HepG2 (cell line): ENCODE results near the gene RIPK3. TPM values are rescaled to one million over a fixed set of nuclear protein-coding genes. Genes with fewer than 3 reads are reported as not detected.

ENCODE experiments used
- AGO2 ChIP-seq: fragments of 200-400 bp; formaldehyde crosslinking; optimal IDR thresholded peaks from 2 replicates; pipeline ENCODE3; 2017; ENCODE audit warnings: mild to moderate bottlenecking, low read depth, low read length, moderate library complexity
- CHD4 ChIP-seq: fragments of 200-600 bp; sonication (generic); IDR thresholded peaks from 2 replicates; pipeline ENCODE4 v1.7.0; 2017; ENCODE audit warnings: mild to moderate bottlenecking, low read length, borderline replicate concordance
- LCORL ChIP-seq, 2 experiments: fragments of 450-650 bp in 1 of 2; sonication (generic) in 1 of 2; formaldehyde crosslinking in 1 of 2; IDR thresholded peaks; 2 replicates each; pipeline versions ENCODE4 v1.5.0 to v1.6.1; 2017 to 2020; ENCODE audit warnings: antibody characterized with exemption in 1 of 2, missing genetic modification reagents in 1 of 2
- NPAS2 ChIP-seq: sonication (generic); formaldehyde crosslinking; IDR thresholded peaks from 2 replicates; pipeline ENCODE4 v1.8.0; 2022; ENCODE audit warnings: mild to moderate bottlenecking, missing genetic modification reagents, borderline replicate concordance
- NRL ChIP-seq: sonication (generic); formaldehyde crosslinking; IDR thresholded peaks from 2 replicates; pipeline ENCODE4 v1.5.0; 2020; ENCODE audit warnings: missing genetic modification reagents, mild to moderate bottlenecking, moderate library complexity, borderline replicate concordance
- PLRG1 ChIP-seq: fragments of 450-650 bp; conservative IDR thresholded peaks from 2 replicates; pipeline ENCODE4 v1.6.1; 2016
- SIN3B ChIP-seq: fragments of 150-350 bp; IDR thresholded peaks from 2 replicates; pipeline ENCODE4 v1.6.1; 2014; ENCODE audit warnings: low read length
- ZBTB8A ChIP-seq: sonication (generic); formaldehyde crosslinking; IDR thresholded peaks from 2 replicates; pipeline ENCODE4 v1.4.0; 2020; ENCODE audit warnings: mild to moderate bottlenecking, low read depth, missing genetic modification reagents, borderline replicate concordance
- ZIK1 ChIP-seq: sonication (generic); formaldehyde crosslinking; IDR thresholded peaks from 2 replicates; pipeline ENCODE4 v1.5.0; 2020; ENCODE audit warnings: mild to moderate bottlenecking, low read depth, missing genetic modification reagents, borderline replicate concordance
- ZNF292 ChIP-seq: sonication (generic); formaldehyde crosslinking; IDR thresholded peaks from 2 replicates; pipeline ENCODE4 v1.8.1; 2022; ENCODE audit warnings: mild to moderate bottlenecking, low read depth, missing genetic modification reagents, borderline replicate concordance
- ZNF326 ChIP-seq: sonication (generic); formaldehyde crosslinking; IDR thresholded peaks from 2 replicates; pipeline ENCODE4 v1.4.0; 2020; ENCODE audit warnings: missing genetic modification reagents, borderline replicate concordance
- ZNF354B ChIP-seq: sonication (generic); formaldehyde crosslinking; IDR thresholded peaks from 2 replicates; pipeline ENCODE4 v1.8.0; 2022; ENCODE audit warnings: mild to moderate bottlenecking, missing genetic modification reagents
- ZNF558 ChIP-seq: sonication (generic); formaldehyde crosslinking; IDR thresholded peaks from 2 replicates; pipeline ENCODE4 v1.9.0; 2022; ENCODE audit warnings: mild to moderate bottlenecking, missing genetic modification reagents, borderline replicate concordance
- polyA plus RNA-seq, 8 experiments: library from polyadenylated mRNA; depleted of rRNA in 3 of 8; stranded (reverse) in 7 of 8; unstranded in 1 of 8; fragments of >200 nt; fragmentation: Illumina TruSeq in 4 of 8; extraction: Trizol in 4 of 8; gene quantifications; 2 replicates each; pipeline versions ENCODE4 v1.2.1 to v1.2.3, GENCODE V29; 2011 to 2016; ENCODE audit warnings: low read depth in 4 of 8, missing spikeins in 1 of 8, mixed read lengths in 1 of 8; ENCODE audit not compliant: insufficient read depth in 1 of 8
- total RNA-seq, 5 experiments: library from RNA; depleted of rRNA; stranded (reverse); fragments of >200 nt; fragmentation: Illumina TruSeq; extraction: Trizol; gene quantifications; 2 replicates each; pipeline ENCODE4 v1.2.3, GENCODE V29; 2016; ENCODE audit warnings: low read depth in 1 of 5
- TF ChIP-seq, protein P1 (sequence below): sonication (generic); formaldehyde crosslinking; conservative IDR thresholded peaks from 2 replicates; pipeline ENCODE4 v1.8.0; 2022; ENCODE audit warnings: missing genetic modification reagents
- TF ChIP-seq, protein P2 (sequence below): sonication (generic); formaldehyde crosslinking; IDR thresholded peaks from 2 replicates; pipeline ENCODE4 v1.4.0; 2020; ENCODE audit warnings: missing genetic modification reagents, borderline replicate concordance
- TF ChIP-seq, protein P3 (sequence below): sonication (generic); formaldehyde crosslinking; IDR thresholded peaks from 2 replicates; pipeline ENCODE4; 2020; ENCODE audit warnings: missing genetic modification reagents, mild to moderate bottlenecking, borderline replicate concordance
- TF ChIP-seq, protein P4 (sequence below): sonication (generic); formaldehyde crosslinking; IDR thresholded peaks from 2 replicates; pipeline ENCODE4 v1.9.0; 2022; ENCODE audit warnings: low read depth, missing genetic modification reagents

RIPK3 gene
- total and polyA plus RNA-seq, 2 of the 13 experiments (the other 11 are each of a cell fraction or from before 2014, with no cell fraction given): not detected

DNA sequence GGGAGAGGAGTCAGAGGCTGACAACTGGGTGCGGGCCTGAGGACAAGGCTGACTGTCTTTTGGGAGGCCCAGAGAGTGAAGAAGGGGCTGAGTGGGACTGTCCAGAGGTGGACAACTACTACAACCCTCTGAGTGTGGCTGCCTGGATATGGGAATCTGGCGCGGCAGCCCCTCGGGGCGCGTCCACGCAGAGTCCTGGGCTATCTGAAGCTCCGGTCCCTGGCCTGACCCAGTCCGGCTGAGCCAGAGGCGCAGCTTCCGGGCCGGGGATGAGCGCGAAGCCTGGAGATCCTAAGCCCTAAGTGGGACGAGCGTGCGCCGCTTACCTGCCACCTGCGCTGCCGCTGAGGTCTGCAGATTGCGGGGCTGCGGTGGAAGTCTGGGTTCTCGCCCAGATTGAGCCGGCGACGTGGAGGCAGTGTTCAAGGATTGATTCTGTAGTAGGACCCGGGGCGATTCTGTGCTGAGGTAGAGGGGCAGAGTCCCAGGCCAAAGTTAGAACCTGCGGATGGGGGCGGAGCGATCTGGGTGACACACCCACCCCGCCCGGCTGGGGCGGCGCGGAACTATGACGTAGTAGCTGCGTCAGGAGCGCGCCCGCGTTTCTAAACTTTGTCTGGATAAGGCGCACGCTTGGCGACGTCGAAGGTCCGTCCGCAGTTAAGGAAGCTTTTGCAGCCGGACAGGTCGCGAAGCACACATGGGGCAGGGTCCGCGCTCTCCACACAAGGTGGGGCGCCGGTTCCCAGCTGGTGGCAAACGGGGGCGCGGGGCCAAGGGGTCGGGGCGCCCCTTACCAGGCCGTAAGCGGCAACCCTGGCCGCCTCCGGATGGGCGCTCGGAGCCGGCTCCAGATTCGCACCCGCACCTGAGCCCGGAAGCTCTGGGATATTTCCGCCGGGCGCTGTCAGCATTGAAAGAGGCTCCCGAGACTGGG lies 40.3 kb downstream of the RIPK3 start, which contains the start of the genes DHRS1 and NOP9 (continued):
- TF ChIP-seq, protein P1, sequence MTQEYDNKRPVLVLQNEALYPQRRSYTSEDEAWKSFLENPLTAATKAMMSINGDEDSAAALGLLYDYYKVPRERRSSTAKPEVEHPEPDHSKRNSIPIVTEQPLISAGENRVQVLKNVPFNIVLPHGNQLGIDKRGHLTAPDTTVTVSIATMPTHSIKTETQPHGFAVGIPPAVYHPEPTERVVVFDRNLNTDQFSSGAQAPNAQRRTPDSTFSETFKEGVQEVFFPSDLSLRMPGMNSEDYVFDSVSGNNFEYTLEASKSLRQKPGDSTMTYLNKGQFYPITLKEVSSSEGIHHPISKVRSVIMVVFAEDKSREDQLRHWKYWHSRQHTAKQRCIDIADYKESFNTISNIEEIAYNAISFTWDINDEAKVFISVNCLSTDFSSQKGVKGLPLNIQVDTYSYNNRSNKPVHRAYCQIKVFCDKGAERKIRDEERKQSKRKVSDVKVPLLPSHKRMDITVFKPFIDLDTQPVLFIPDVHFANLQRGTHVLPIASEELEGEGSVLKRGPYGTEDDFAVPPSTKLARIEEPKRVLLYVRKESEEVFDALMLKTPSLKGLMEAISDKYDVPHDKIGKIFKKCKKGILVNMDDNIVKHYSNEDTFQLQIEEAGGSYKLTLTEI (CRISPR knock-in tag): no peak
- TF ChIP-seq ZIK1 (CRISPR knock-in tag): peak; percentile 88
- peak; percentile 100 for TF ChIP-seq AGO2
- TF ChIP-seq CHD4: 0 out of 2 replicates have a peak, but pooled peaks have one; percentile 17
- peak; percentile 79; the same call in 1 of the 2 replicates for TF ChIP-seq ZNF354B (CRISPR knock-in tag)
- TF ChIP-seq, protein P2, sequence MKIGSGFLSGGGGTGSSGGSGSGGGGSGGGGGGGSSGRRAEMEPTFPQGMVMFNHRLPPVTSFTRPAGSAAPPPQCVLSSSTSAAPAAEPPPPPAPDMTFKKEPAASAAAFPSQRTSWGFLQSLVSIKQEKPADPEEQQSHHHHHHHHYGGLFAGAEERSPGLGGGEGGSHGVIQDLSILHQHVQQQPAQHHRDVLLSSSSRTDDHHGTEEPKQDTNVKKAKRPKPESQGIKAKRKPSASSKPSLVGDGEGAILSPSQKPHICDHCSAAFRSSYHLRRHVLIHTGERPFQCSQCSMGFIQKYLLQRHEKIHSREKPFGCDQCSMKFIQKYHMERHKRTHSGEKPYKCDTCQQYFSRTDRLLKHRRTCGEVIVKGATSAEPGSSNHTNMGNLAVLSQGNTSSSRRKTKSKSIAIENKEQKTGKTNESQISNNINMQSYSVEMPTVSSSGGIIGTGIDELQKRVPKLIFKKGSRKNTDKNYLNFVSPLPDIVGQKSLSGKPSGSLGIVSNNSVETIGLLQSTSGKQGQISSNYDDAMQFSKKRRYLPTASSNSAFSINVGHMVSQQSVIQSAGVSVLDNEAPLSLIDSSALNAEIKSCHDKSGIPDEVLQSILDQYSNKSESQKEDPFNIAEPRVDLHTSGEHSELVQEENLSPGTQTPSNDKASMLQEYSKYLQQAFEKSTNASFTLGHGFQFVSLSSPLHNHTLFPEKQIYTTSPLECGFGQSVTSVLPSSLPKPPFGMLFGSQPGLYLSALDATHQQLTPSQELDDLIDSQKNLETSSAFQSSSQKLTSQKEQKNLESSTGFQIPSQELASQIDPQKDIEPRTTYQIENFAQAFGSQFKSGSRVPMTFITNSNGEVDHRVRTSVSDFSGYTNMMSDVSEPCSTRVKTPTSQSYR (CRISPR knock-in tag): no peak; the same call in 1 of the 2 replicates
- TF ChIP-seq ZNF326 (CRISPR knock-in tag): peak; percentile 31; the same call in 1 of the 2 replicates
- TF ChIP-seq NRL (CRISPR knock-in tag): peak; percentile 99
- peak; percentile 96 for TF ChIP-seq ZNF292 (CRISPR knock-in tag)
- TF ChIP-seq PLRG1: no peak
- TF ChIP-seq ZNF558 (CRISPR knock-in tag): no peak
- TF ChIP-seq, protein P3, sequence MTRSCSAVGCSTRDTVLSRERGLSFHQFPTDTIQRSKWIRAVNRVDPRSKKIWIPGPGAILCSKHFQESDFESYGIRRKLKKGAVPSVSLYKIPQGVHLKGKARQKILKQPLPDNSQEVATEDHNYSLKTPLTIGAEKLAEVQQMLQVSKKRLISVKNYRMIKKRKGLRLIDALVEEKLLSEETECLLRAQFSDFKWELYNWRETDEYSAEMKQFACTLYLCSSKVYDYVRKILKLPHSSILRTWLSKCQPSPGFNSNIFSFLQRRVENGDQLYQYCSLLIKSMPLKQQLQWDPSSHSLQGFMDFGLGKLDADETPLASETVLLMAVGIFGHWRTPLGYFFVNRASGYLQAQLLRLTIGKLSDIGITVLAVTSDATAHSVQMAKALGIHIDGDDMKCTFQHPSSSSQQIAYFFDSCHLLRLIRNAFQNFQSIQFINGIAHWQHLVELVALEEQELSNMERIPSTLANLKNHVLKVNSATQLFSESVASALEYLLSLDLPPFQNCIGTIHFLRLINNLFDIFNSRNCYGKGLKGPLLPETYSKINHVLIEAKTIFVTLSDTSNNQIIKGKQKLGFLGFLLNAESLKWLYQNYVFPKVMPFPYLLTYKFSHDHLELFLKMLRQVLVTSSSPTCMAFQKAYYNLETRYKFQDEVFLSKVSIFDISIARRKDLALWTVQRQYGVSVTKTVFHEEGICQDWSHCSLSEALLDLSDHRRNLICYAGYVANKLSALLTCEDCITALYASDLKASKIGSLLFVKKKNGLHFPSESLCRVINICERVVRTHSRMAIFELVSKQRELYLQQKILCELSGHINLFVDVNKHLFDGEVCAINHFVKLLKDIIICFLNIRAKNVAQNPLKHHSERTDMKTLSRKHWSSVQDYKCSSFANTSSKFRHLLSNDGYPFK (CRISPR knock-in tag): peak; percentile 94
- TF ChIP-seq LCORL (IDR thresholded peaks at IDR 0.05): no peak
- peak; percentile 97 for TF ChIP-seq LCORL (CRISPR knock-in tag; IDR thresholded peaks at IDR 0.05)
- TF ChIP-seq ZBTB8A (CRISPR knock-in tag): peak; percentile 80; the same call in 1 of the 2 replicates
- TF ChIP-seq NPAS2 (CRISPR knock-in tag): no peak
- TF ChIP-seq, protein P4, sequence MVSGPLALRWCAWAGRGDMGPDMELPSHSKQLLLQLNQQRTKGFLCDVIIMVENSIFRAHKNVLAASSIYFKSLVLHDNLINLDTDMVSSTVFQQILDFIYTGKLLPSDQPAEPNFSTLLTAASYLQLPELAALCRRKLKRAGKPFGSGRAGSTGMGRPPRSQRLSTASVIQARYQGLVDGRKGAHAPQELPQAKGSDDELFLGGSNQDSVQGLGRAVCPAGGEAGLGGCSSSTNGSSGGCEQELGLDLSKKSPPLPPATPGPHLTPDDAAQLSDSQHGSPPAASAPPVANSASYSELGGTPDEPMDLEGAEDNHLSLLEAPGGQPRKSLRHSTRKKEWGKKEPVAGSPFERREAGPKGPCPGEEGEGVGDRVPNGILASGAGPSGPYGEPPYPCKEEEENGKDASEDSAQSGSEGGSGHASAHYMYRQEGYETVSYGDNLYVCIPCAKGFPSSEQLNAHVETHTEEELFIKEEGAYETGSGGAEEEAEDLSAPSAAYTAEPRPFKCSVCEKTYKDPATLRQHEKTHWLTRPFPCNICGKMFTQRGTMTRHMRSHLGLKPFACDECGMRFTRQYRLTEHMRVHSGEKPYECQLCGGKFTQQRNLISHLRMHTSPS (CRISPR knock-in tag): peak; percentile 46; the same call in 1 of the 2 replicates
- TF ChIP-seq SIN3B: peak; percentile 98
